ENCODE measurements around the gene GLI3. TPM values are rescaled to one million over a fixed set of nuclear protein-coding genes. Genes with fewer than 3 reads are reported as not detected.

Gene GLI3
- total RNA-seq, 2 experiments from 2014 or later = not detected

GRCh38 chr7:41955451-41955850, 281.6 kb downstream of the GLI3 start:
- ATAC-seq (no peak), DNase-seq (no peak)
- Mint-ChIP-seq H3K36me3 (ENCODE audit: low read depth) (no peaks in the 10 kb centered on the region), H3K27me3 (peaks cover 30% of the 10 kb centered on the region), H3K9me3 (no peaks in the 10 kb centered on the region), H3K4me3 (no peak overlapping the region), H3K4me1 (ENCODE audit: low read depth) (no peaks in the 10 kb centered on the region), H3K27ac (no peak overlapping the region)
- no peak for TF ChIP-seq CTCF (IDR thresholded peaks at IDR 0.05)
- intact Hi-C loops (cut with micrococcal nuclease) = no loop called here
- CTCF ChIA-PET = interaction anchor here (1.8 kb wide), 1 partner anchor 15 kb away, joined by 14 read pairs; no protein-coding TSS in a partner anchor
- POLR2A ChIA-PET = no interaction called here

GRCh38 chr7:41954976-41955375, 282.0 kb downstream of the GLI3 start:
- no peak for TF ChIP-seq CTCF (IDR thresholded peaks at IDR 0.05)
- ChIA-PET CTCF (interaction anchor here (1.8 kb wide), 1 partner anchor 14 kb away, joined by 14 read pairs; no protein-coding TSS in a partner anchor), POLR2A (no interaction called here)
- Mint-ChIP-seq H3K27me3 (peaks cover 30% of the 10 kb centered on the region), H3K9me3 (no peaks in the 10 kb centered on the region), H3K4me3 (no peak overlapping the region), H3K27ac (no peak overlapping the region), H3K36me3 (ENCODE audit: low read depth) (no peaks in the 10 kb centered on the region), H3K4me1 (ENCODE audit: low read depth) (no peaks in the 10 kb centered on the region)
- ATAC-seq (no peak), DNase-seq (no peak)
- intact Hi-C loops (cut with micrococcal nuclease) = no loop called here

- Mint-ChIP-seq H3K27me3 (peaks cover 6% of the 10 kb centered on the region), H3K4me3 (no peak overlapping the region), H3K36me3 (ENCODE audit: low read depth) (no peaks in the 10 kb centered on the region), H3K9me3 (no peaks in the 10 kb centered on the region), H3K4me1 (ENCODE audit: low read depth) (no peaks in the 10 kb centered on the region), H3K27ac (no peak overlapping the region)
- no peak for ATAC-seq
- no peak for TF ChIP-seq CTCF (IDR thresholded peaks at IDR 0.05)
- CTCF ChIA-PET = interaction anchor here (1.9 to 3.0 kb wide), 2 partner anchors 8 to 30 kb away, joined by 13 to 17 read pairs; no protein-coding TSS in a partner anchor
- intact Hi-C loops (cut with micrococcal nuclease) = loop anchor here (10.0 kb wide), 1 partner anchor 936 kb away; no protein-coding TSS in a partner anchor
- POLR2A ChIA-PET = no interaction called here
- no peak for DNase-seq
Measured at GRCh38 chr7:41948503-41948902, 288.5 kb downstream of the GLI3 start.

- no peak overlapping the region for H3K4me3 Mint-ChIP-seq
- ATAC-seq (peak; percentile 90), DNase-seq (peak; percentile 79)
- intact Hi-C loops (cut with micrococcal nuclease) = loop anchor here (10.0 kb wide), 1 partner anchor 942 kb away; no protein-coding TSS in a partner anchor
- CTCF ChIA-PET = interaction anchor here (0.7 to 3.6 kb wide), 32 partner anchors 9 to 1496 kb away, joined by 3 to 20 read pairs (median 3); no protein-coding TSS in a partner anchor
- H3K4me1 Mint-ChIP-seq (ENCODE audit: low read depth) = peaks cover 8% of the 10 kb centered on the region
- no peaks in the 10 kb centered on the region for H3K36me3 Mint-ChIP-seq (ENCODE audit: low read depth)
- no peaks in the 10 kb centered on the region for H3K9me3 Mint-ChIP-seq
- POLR2A ChIA-PET = no interaction called here
- peak; percentile 87 for TF ChIP-seq CTCF (IDR thresholded peaks at IDR 0.05)
- H3K27ac Mint-ChIP-seq = no peak overlapping the region
- peaks cover 33% of the 10 kb centered on the region for H3K27me3 Mint-ChIP-seq
Measured at GRCh38 chr7:41943094-41943577, 293.9 kb downstream of the GLI3 start.

- Mint-ChIP-seq H3K27me3 (peaks cover 33% of the 10 kb centered on the region), H3K36me3 (ENCODE audit: low read depth) (no peaks in the 10 kb centered on the region), H3K4me1 (ENCODE audit: low read depth) (peaks cover 8% of the 10 kb centered on the region), H3K27ac (no peak overlapping the region), H3K4me3 (no peak overlapping the region), H3K9me3 (no peaks in the 10 kb centered on the region)
- ChIA-PET CTCF (interaction anchor here (0.8 to 3.6 kb wide), 28 partner anchors 9 to 1497 kb away, joined by 3 to 20 read pairs (median 3); no protein-coding TSS in a partner anchor), POLR2A (no interaction called here)
- intact Hi-C loops (cut with micrococcal nuclease) = loop anchor here (10.0 kb wide), 1 partner anchor 942 kb away; no protein-coding TSS in a partner anchor
- no peak for DNase-seq
- no peak for ATAC-seq
- TF ChIP-seq CTCF (IDR thresholded peaks at IDR 0.05) = no peak
Measured at GRCh38 chr7:41942468-41943093, 294.4 kb downstream of the GLI3 start.

Data from activated CD8-positive, alpha-beta T cell treated with anti-CD3 and anti-CD28 coated beads for 36 hours (primary cell).